Astrocyte (in vitro differentiated cells and primary cell): ENCODE results near the gene RNF217. TPM values are rescaled to one million over a fixed set of nuclear protein-coding genes. Genes with fewer than 3 reads are reported as not detected.
A peak's percentile ranks its signal among the peaks of the same experiment; 100 is the strongest.

Source experiments
- DNase-seq: peaks from one replicate; pipeline ENCODE4 v3.0.0-alpha.2; 2010; ENCODE audit warnings: low read depth
- FAIRE-seq: peaks from 2 replicates; lab custom pipeline; 2011; peaks lifted over from hg19 to GRCh38; lab: Jason Lieb, UNC
- H2AFZ ChIP-seq: 2 replicates; pipeline ENCODE4 v1.6.0; 2012; ENCODE audit warnings: low read depth, low read length, inconsistent platforms
- H3K27ac ChIP-seq: 2 replicates; pipeline ENCODE4 v1.5.1; 2011; ENCODE audit warnings: low read depth, low read length, inconsistent platforms
- H3K27me3 ChIP-seq: 2 replicates; pipeline ENCODE4 v1.6.0; 2011; ENCODE audit warnings: low read length, inconsistent platforms; ENCODE audit not compliant: insufficient read depth
- H3K36me3 ChIP-seq: 2 replicates; pipeline ENCODE4 v1.5.1; 2011; ENCODE audit warnings: low read length, inconsistent platforms; ENCODE audit not compliant: insufficient read depth
- H3K4me1 ChIP-seq: 2 replicates; pipeline ENCODE4 v1.5.1; 2011; ENCODE audit warnings: low read length, inconsistent platforms; ENCODE audit not compliant: insufficient read depth
- H3K4me2 ChIP-seq: 2 replicates; pipeline ENCODE4 v1.6.0; 2012; ENCODE audit warnings: low read length, inconsistent platforms
- H3K4me3 ChIP-seq: 2 replicates; pipeline ENCODE4 v1.5.1; 2011; ENCODE audit warnings: low read depth, mild to moderate bottlenecking, low read length, inconsistent platforms; ENCODE audit not compliant: insufficient read depth
- H3K79me2 ChIP-seq: 2 replicates; pipeline ENCODE4 v1.6.0; 2012; ENCODE audit warnings: mild to moderate bottlenecking, low read length, inconsistent platforms; ENCODE audit not compliant: insufficient read depth
- H3K9ac ChIP-seq: 2 replicates; pipeline ENCODE4 v1.6.0; 2012; ENCODE audit warnings: mild to moderate bottlenecking, low read length, inconsistent platforms
- H3K9me3 ChIP-seq: 2 replicates; pipeline ENCODE4 v1.5.1; 2012; ENCODE audit warnings: low read depth, mild to moderate bottlenecking, low read length, inconsistent platforms; ENCODE audit not compliant: insufficient read depth
- H4K20me1 ChIP-seq: 2 replicates; pipeline ENCODE4 v1.6.0; 2012; ENCODE audit warnings: low read length, inconsistent platforms; ENCODE audit not compliant: insufficient read depth
- H3K27ac Mint-ChIP-seq: one replicate; pipeline ENCODE4 v1.8.0; 2021; ENCODE audit warnings: mild to moderate bottlenecking, mixed read lengths; ENCODE audit not compliant: unreplicated experiment
- H3K27me3 Mint-ChIP-seq: one replicate; pipeline ENCODE4 v1.8.0; 2021; ENCODE audit warnings: low read depth, mixed read lengths; ENCODE audit not compliant: unreplicated experiment
- H3K36me3 Mint-ChIP-seq: one replicate; pipeline ENCODE4 v1.8.0; 2021; ENCODE audit warnings: low read depth, mixed read lengths; ENCODE audit not compliant: unreplicated experiment
- H3K4me1 Mint-ChIP-seq: one replicate; pipeline ENCODE4 v1.8.0; 2021; ENCODE audit warnings: low read depth, mixed read lengths; ENCODE audit not compliant: unreplicated experiment
- H3K4me3 Mint-ChIP-seq: one replicate; pipeline ENCODE4 v1.8.0; 2021; ENCODE audit warnings: mild to moderate bottlenecking, moderate library complexity, mixed read lengths; ENCODE audit not compliant: unreplicated experiment
- H3K9me3 Mint-ChIP-seq: one replicate; pipeline ENCODE4 v1.8.0; 2021; ENCODE audit warnings: mild to moderate bottlenecking, mixed read lengths; ENCODE audit not compliant: unreplicated experiment
- EZH2 ChIP-seq: IDR thresholded peaks from 2 replicates; pipeline ENCODE4 v1.6.1; 2012; ENCODE audit warnings: mild to moderate bottlenecking, low read length, inconsistent platforms; ENCODE audit not compliant: insufficient read depth
- total RNA-seq: library from RNA; stranded (reverse); gene quantifications from 2 replicates; pipeline ENCODE4 v1.2.1, GENCODE V29; 2021
- TF ChIP-seq, protein P1 (sequence below): IDR thresholded peaks from 2 replicates; pipeline ENCODE4 v1.5.1; 2011; ENCODE audit warnings: low read depth, mild to moderate bottlenecking, inconsistent platforms, low read length, moderate library complexity; ENCODE audit not compliant: insufficient read depth

RNF217 gene
- total RNA-seq, 1 donor from 2014 or later: 49.4 TPM

DNA sequence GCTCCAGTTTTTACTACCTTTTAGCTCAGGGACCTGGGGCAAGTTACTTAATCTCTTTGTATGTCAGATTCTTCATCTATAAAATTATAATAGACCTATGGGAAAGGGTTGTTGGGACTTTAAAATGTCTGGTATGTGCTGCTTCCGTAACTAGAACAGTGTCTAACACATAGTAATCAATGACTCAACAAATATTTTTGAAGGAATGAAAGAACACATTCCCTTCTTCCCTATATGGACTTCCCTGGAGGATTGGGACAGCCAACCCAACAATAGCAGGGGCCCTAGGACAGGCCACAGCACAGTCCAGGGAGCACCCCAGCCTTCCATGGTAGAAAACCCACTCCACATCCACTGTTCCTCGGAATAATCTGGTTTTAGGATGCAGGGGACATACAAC lies 140.7 kb downstream of the RNF217 start:
- no peaks in the 10 kb centered on the region for H4K20me1 ChIP-seq
- H3K36me3 ChIP-seq: no peaks in the 10 kb centered on the region
- H3K27me3 ChIP-seq: no peaks in the 10 kb centered on the region
- no peak overlapping the region for H2AFZ ChIP-seq
- TF ChIP-seq, protein P1, sequence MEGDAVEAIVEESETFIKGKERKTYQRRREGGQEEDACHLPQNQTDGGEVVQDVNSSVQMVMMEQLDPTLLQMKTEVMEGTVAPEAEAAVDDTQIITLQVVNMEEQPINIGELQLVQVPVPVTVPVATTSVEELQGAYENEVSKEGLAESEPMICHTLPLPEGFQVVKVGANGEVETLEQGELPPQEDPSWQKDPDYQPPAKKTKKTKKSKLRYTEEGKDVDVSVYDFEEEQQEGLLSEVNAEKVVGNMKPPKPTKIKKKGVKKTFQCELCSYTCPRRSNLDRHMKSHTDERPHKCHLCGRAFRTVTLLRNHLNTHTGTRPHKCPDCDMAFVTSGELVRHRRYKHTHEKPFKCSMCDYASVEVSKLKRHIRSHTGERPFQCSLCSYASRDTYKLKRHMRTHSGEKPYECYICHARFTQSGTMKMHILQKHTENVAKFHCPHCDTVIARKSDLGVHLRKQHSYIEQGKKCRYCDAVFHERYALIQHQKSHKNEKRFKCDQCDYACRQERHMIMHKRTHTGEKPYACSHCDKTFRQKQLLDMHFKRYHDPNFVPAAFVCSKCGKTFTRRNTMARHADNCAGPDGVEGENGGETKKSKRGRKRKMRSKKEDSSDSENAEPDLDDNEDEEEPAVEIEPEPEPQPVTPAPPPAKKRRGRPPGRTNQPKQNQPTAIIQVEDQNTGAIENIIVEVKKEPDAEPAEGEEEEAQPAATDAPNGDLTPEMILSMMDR: no peak
- TF ChIP-seq EZH2: no peak
- H3K9ac ChIP-seq: peak overlapping the region; percentile 50
- H3K27me3 Mint-ChIP-seq: no peaks in the 10 kb centered on the region
- H3K27ac Mint-ChIP-seq: peak overlapping the region; percentile 100
- peaks cover 49% of the 10 kb centered on the region for H3K4me1 Mint-ChIP-seq
- H3K9me3 ChIP-seq: no peaks in the 10 kb centered on the region
- peak overlapping the region; percentile 78 for H3K27ac ChIP-seq
- H3K4me1 ChIP-seq: peaks cover 42% of the 10 kb centered on the region
- FAIRE-seq: peak; percentile 73
- peak; percentile 96 for DNase-seq
- H3K4me3 ChIP-seq: no peak overlapping the region
- H3K4me3 Mint-ChIP-seq: no peak overlapping the region
- H3K9me3 Mint-ChIP-seq: peaks cover 3% of the 10 kb centered on the region
- peak overlapping the region; percentile 46 for H3K4me2 ChIP-seq
- H3K79me2 ChIP-seq: no peaks in the 10 kb centered on the region
- no peaks in the 10 kb centered on the region for H3K36me3 Mint-ChIP-seq

DNA sequence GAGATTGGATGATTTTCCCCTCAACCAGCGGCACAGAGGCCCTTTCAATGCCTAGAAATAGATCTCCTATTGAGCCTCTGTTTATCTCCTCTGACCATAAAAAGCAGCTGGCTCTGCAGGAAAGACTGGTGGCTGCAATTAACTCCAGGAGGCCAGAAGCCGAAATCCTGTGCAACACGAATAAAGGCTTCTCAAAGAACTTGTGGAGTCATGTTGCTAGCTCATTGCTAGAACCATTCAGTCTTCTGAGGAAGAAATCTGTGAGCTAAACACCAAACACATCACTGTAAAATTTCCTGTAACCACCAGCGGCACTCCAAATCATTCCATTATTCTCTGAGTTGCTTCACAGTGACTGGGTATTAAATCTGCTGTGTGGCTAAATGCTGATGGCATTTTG lies 142.2 kb downstream of the RNF217 start:
- peak overlapping the region; percentile 78 for H3K27ac ChIP-seq
- H4K20me1 ChIP-seq: no peaks in the 10 kb centered on the region

DNA sequence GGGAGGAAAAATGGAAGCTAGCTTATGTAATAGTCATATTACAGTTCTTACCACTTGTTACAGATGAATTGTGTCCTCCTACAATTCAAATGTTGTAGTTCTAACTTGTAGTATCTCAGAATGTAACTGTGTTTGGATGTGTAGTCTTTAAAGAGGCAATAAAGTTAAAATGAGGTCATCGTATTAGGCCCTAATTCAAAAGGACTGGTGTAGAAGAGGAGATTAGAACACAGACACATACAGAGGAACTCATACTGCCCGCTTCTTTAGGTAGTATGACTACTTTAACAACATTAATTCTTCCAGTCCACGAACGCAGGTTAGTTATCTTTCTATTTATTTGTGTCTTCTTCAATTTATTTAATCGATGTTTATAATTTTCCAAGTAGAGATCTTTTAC lies 144.8 kb downstream of the RNF217 start:
- Mint-ChIP-seq H3K27me3 (no peaks in the 10 kb centered on the region), H3K36me3 (peaks cover 7% of the 10 kb centered on the region), H3K9me3 (peaks cover 32% of the 10 kb centered on the region), H3K4me1 (peaks cover 27% of the 10 kb centered on the region), H3K27ac (no peak overlapping the region), H3K4me3 (no peak overlapping the region)
- Histone ChIP-seq H3K27ac (no peak overlapping the region), H3K4me1 (peaks cover 28% of the 10 kb centered on the region), H3K4me2 (no peak overlapping the region), H2AFZ (no peak overlapping the region), H3K4me3 (no peak overlapping the region), H4K20me1 (no peaks in the 10 kb centered on the region), H3K9ac (no peak overlapping the region), H3K9me3 (peaks cover 6% of the 10 kb centered on the region), H3K27me3 (no peaks in the 10 kb centered on the region), H3K36me3 (no peaks in the 10 kb centered on the region), H3K79me2 (no peaks in the 10 kb centered on the region)
- TF ChIP-seq, protein P1: no peak
- no peak for TF ChIP-seq EZH2
- peak; percentile 68 for FAIRE-seq
- no peak for DNase-seq

More for the DNA sequence above, 142.2 kb downstream of the RNF217 start:
- H3K4me2 ChIP-seq: peak overlapping the region; percentile 43
- peak overlapping the region; percentile 68 for H2AFZ ChIP-seq
- no peaks in the 10 kb centered on the region for H3K79me2 ChIP-seq
- H3K9me3 Mint-ChIP-seq: peaks cover 15% of the 10 kb centered on the region
- H3K4me1 ChIP-seq: peaks cover 39% of the 10 kb centered on the region
- H3K27ac Mint-ChIP-seq: peak overlapping the region; percentile 100
- H3K9me3 ChIP-seq: no peaks in the 10 kb centered on the region
- TF ChIP-seq, protein P1: no peak
- TF ChIP-seq EZH2: no peak
- H3K27me3 Mint-ChIP-seq: no peaks in the 10 kb centered on the region
- no peaks in the 10 kb centered on the region for H3K36me3 ChIP-seq
- FAIRE-seq (peak; percentile 84), DNase-seq (peak; percentile 81)
- peak overlapping the region; percentile 23 for H3K9ac ChIP-seq
- H3K36me3 Mint-ChIP-seq: peaks cover 3% of the 10 kb centered on the region
- H3K4me3 ChIP-seq: no peak overlapping the region
- H3K4me1 Mint-ChIP-seq: peaks cover 43% of the 10 kb centered on the region
- H3K27me3 ChIP-seq: no peaks in the 10 kb centered on the region
- no peak overlapping the region for H3K4me3 Mint-ChIP-seq
